HepG2 (cell line): Measurements from ENCODE around the gene MYL6B. TPM values are rescaled to one million over a fixed set of nuclear protein-coding genes. Genes with fewer than 3 reads are reported as not detected.

ENCODE experiments used
- EED ChIP-seq: sonication (generic); formaldehyde crosslinking; IDR thresholded peaks from 2 replicates; pipeline ENCODE4 v1.5.0; 2020; ENCODE audit warnings: mild to moderate bottlenecking, missing genetic modification reagents
- HCFC1 ChIP-seq: fragments of 150-350 bp; IDR thresholded peaks from 2 replicates; pipeline ENCODE4 v1.6.1; 2014; ENCODE audit warnings: low read depth, low read length
- HOXA5 ChIP-seq: sonication (generic); formaldehyde crosslinking; IDR thresholded peaks from 2 replicates; pipeline ENCODE4 v1.4.0; 2020; ENCODE audit warnings: missing genetic modification reagents
- KDM6A ChIP-seq: IDR thresholded peaks from 2 replicates; pipeline ENCODE4 v1.6.1; 2016; ENCODE audit warnings: low read depth
- MEIS2 ChIP-seq: sonication (generic); formaldehyde crosslinking; IDR thresholded peaks from 2 replicates; pipeline ENCODE4 v1.9.0; 2021; ENCODE audit warnings: mild to moderate bottlenecking, missing genetic modification reagents
- NFYC ChIP-seq: IDR thresholded peaks from 2 replicates; pipeline ENCODE4 v1.6.1; 2016; ENCODE audit warnings: missing genetic modification reagents, missing compliant biosample characterization
- TCF7L2 ChIP-seq: IDR thresholded peaks from 2 replicates; pipeline ENCODE4 v1.6.1; 2011; ENCODE audit warnings: mild to moderate bottlenecking, low read depth, low read length, moderate library complexity
- ZFX ChIP-seq: sonication (generic); formaldehyde crosslinking; IDR thresholded peaks from 2 replicates; pipeline ENCODE4 v1.4.0; 2020; ENCODE audit warnings: mild to moderate bottlenecking, low read depth, missing genetic modification reagents, moderate library complexity
- ZNF143 ChIP-seq: sonication (generic); formaldehyde crosslinking; IDR thresholded peaks from 2 replicates; pipeline ENCODE4 v1.4.0; 2020; ENCODE audit warnings: missing genetic modification reagents
- ZNF224 ChIP-seq: sonication (generic); formaldehyde crosslinking; IDR thresholded peaks from 2 replicates; pipeline ENCODE4 v1.5.0; 2020; ENCODE audit warnings: mild to moderate bottlenecking, missing genetic modification reagents
- ZNF235 ChIP-seq: sonication (generic); formaldehyde crosslinking; IDR thresholded peaks from 2 replicates; pipeline ENCODE4 v1.8.1; 2023; ENCODE audit warnings: mild to moderate bottlenecking, missing genetic modification reagents, borderline replicate concordance
- ZNF317 ChIP-seq: sonication (generic); formaldehyde crosslinking; IDR thresholded peaks from 2 replicates; pipeline ENCODE4 v1.5.0; 2020; ENCODE audit warnings: mild to moderate bottlenecking, missing genetic modification reagents
- ZNF44 ChIP-seq: sonication (generic); formaldehyde crosslinking; IDR thresholded peaks from 2 replicates; pipeline ENCODE4 v1.5.1; 2020; ENCODE audit warnings: mild to moderate bottlenecking, missing genetic modification reagents
- ZNF546 ChIP-seq: sonication (generic); formaldehyde crosslinking; conservative IDR thresholded peaks from 2 replicates; pipeline ENCODE4 v1.8.1; 2023; ENCODE audit warnings: mild to moderate bottlenecking, missing genetic modification reagents
- ZNF550 ChIP-seq: sonication (generic); formaldehyde crosslinking; IDR thresholded peaks from 2 replicates; pipeline ENCODE4 v1.4.0; 2020; ENCODE audit warnings: mild to moderate bottlenecking, missing genetic modification reagents, borderline replicate concordance
- ZSCAN25 ChIP-seq: sonication (generic); formaldehyde crosslinking; IDR thresholded peaks from 2 replicates; pipeline ENCODE4 v1.8.0; 2022; ENCODE audit warnings: mild to moderate bottlenecking, missing genetic modification reagents
- ZSCAN30 ChIP-seq: sonication (generic); formaldehyde crosslinking; IDR thresholded peaks from 2 replicates; pipeline ENCODE4 v1.5.0; 2020; ENCODE audit warnings: mild to moderate bottlenecking, missing genetic modification reagents
- polyA plus RNA-seq, 8 experiments: library from polyadenylated mRNA; depleted of rRNA in 3 of 8; stranded (reverse) in 7 of 8; unstranded in 1 of 8; fragments of >200 nt; fragmentation: Illumina TruSeq in 4 of 8; extraction: Trizol in 4 of 8; gene quantifications; 2 replicates each; pipeline versions ENCODE4 v1.2.1 to v1.2.3, GENCODE V29; 2011 to 2016; ENCODE audit warnings: low read depth in 4 of 8, missing spikeins in 1 of 8, mixed read lengths in 1 of 8; ENCODE audit not compliant: insufficient read depth in 1 of 8
- total RNA-seq, 5 experiments: library from RNA; depleted of rRNA; stranded (reverse); fragments of >200 nt; fragmentation: Illumina TruSeq; extraction: Trizol; gene quantifications; 2 replicates each; pipeline ENCODE4 v1.2.3, GENCODE V29; 2016; ENCODE audit warnings: low read depth in 1 of 5
- TF ChIP-seq, protein P1 (sequence below): IDR thresholded peaks from 2 replicates; pipeline ENCODE4 v1.6.1; 2016; ENCODE audit warnings: missing compliant biosample characterization, missing genetic modification reagents, borderline replicate concordance
- TF ChIP-seq, protein P2 (sequence below): sonication (generic); formaldehyde crosslinking; IDR thresholded peaks from 2 replicates; pipeline ENCODE4 v1.9.0; 2021; ENCODE audit warnings: missing genetic modification reagents, borderline replicate concordance
- TF ChIP-seq, protein P3 (sequence below): sonication (generic); formaldehyde crosslinking; IDR thresholded peaks from 2 replicates; pipeline ENCODE4 v1.4.0; 2020; ENCODE audit warnings: missing genetic modification reagents, low read depth, mild to moderate bottlenecking, borderline replicate concordance
- TF ChIP-seq, protein P4 (sequence below): IDR thresholded peaks from 2 replicates; pipeline ENCODE4 v1.6.1; 2016
- TF ChIP-seq, protein P5 (sequence below): sonication (generic); formaldehyde crosslinking; IDR thresholded peaks from 2 replicates; pipeline ENCODE4 v1.4.0; 2020; ENCODE audit warnings: missing genetic modification reagents

Gene MYL6B
- total and polyA plus RNA-seq, 2 of the 13 experiments (the other 11 are each of a cell fraction or from before 2014, with no cell fraction given), result 75.7 to 88.7 TPM

DNA sequence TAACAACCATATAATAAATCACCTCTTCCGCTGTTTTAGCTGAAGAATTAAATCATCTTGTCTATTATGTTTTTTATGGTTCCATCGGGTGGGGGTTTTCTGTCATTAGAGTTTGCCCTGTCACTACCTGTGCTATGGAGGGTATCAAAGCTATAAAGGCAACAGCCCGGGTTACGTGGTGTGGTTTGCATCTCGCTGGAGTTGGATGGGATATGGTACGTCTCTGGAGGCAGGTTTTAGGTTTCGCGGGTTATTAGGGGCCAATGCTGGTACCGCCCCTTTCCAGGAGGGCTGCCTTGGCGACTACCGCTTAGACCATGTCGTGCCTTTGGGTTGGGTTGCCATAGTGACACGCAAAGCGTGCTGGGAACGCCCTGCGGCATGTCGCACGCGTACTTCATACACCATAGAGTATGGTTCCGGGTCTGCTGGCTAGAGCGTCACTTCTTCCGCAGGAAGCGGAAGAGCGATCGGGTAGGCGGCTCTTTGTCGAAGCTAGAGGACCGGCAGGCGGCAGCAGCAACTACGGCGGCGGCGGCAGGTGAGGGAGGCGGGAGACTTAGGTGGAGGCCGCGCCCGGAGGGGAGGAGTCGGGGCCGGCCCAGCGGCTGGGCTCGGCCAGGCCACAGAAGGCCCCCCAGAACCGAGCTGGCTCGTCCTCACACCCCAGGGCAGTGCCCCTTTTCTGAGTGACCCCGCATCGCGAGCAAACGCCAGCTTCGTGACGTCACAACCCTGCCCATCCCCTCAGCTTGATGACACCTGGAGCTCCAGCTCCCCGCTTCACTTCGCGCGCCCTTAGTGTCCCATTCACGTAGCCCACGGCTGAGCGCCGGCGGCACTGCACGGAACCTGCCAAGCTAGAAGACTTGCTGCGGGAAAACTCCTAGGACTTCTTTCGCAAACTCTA, 34.4 kb upstream of the MYL6B start, which contains the start of gene ZC3H10 (continued):
- TF ChIP-seq, protein P1, sequence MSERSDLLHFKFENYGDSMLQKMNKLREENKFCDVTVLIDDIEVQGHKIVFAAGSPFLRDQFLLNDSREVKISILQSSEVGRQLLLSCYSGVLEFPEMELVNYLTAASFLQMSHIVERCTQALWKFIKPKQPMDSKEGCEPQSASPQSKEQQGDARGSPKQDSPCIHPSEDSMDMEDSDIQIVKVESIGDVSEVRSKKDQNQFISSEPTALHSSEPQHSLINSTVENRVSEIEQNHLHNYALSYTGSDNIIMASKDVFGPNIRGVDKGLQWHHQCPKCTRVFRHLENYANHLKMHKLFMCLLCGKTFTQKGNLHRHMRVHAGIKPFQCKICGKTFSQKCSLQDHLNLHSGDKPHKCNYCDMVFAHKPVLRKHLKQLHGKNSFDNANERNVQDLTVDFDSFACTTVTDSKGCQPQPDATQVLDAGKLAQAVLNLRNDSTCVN (CRISPR knock-in tag), result 0 out of 2 replicates have a peak, but pooled peaks have one; percentile 67
- TF ChIP-seq, protein P2, sequence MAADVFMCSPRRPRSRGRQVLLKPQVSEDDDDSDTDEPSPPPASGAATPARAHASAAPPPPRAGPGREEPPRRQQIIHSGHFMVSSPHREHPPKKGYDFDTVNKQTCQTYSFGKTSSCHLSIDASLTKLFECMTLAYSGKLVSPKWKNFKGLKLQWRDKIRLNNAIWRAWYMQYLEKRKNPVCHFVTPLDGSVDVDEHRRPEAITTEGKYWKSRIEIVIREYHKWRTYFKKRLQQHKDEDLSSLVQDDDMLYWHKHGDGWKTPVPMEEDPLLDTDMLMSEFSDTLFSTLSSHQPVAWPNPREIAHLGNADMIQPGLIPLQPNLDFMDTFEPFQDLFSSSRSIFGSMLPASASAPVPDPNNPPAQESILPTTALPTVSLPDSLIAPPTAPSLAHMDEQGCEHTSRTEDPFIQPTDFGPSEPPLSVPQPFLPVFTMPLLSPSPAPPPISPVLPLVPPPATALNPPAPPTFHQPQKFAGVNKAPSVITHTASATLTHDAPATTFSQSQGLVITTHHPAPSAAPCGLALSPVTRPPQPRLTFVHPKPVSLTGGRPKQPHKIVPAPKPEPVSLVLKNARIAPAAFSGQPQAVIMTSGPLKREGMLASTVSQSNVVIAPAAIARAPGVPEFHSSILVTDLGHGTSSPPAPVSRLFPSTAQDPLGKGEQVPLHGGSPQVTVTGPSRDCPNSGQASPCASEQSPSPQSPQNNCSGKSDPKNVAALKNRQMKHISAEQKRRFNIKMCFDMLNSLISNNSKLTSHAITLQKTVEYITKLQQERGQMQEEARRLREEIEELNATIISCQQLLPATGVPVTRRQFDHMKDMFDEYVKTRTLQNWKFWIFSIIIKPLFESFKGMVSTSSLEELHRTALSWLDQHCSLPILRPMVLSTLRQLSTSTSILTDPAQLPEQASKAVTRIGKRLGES (CRISPR knock-in tag), result 0 out of 2 replicates have a peak, but pooled peaks have one; percentile 14
- TF ChIP-seq ZSCAN30 (CRISPR knock-in tag) (no peak), ZNF224 (peak; percentile 71; the same call in 1 of the 2 replicates), TCF7L2 (no peak), ZNF235 (CRISPR knock-in tag) (no peak), HCFC1 (peak; percentile 79), ZNF44 (CRISPR knock-in tag) (no peak), ZNF550 (CRISPR knock-in tag) (no peak), MEIS2 (peak; percentile 82), NFYC (peak; percentile 56), EED (CRISPR knock-in tag) (no peak; the same call in 1 of the 2 replicates), ZSCAN25 (CRISPR knock-in tag) (no peak), ZNF546 (CRISPR knock-in tag) (no peak), ZNF317 (CRISPR knock-in tag) (0 out of 2 replicates have a peak, but pooled peaks have one; percentile 48), HOXA5 (peak; percentile 57; the same call in 1 of the 2 replicates), ZFX (CRISPR knock-in tag) (peak; percentile 89), ZNF143 (CRISPR knock-in tag) (peak; percentile 91), KDM6A (CRISPR knock-in tag) (no peak)
- TF ChIP-seq, protein P3, sequence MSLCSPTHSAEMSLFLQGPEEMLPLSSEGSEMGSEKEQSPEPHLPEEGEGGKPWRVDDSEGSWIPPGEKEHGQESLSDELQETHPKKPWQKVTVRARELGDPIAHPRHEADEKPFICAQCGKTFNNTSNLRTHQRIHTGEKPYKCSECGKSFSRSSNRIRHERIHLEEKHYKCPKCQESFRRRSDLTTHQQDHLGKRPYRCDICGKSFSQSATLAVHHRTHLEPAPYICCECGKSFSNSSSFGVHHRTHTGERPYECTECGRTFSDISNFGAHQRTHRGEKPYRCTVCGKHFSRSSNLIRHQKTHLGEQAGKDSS (CRISPR knock-in tag), result peak; percentile 67; the same call in 1 of the 2 replicates
- TF ChIP-seq, protein P4, sequence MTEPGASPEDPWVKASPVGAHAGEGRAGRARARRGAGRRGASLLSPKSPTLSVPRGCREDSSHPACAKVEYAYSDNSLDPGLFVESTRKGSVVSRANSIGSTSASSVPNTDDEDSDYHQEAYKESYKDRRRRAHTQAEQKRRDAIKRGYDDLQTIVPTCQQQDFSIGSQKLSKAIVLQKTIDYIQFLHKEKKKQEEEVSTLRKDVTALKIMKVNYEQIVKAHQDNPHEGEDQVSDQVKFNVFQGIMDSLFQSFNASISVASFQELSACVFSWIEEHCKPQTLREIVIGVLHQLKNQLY, result peak; percentile 73; the same call in 1 of the 2 replicates
- TF ChIP-seq, protein P5, sequence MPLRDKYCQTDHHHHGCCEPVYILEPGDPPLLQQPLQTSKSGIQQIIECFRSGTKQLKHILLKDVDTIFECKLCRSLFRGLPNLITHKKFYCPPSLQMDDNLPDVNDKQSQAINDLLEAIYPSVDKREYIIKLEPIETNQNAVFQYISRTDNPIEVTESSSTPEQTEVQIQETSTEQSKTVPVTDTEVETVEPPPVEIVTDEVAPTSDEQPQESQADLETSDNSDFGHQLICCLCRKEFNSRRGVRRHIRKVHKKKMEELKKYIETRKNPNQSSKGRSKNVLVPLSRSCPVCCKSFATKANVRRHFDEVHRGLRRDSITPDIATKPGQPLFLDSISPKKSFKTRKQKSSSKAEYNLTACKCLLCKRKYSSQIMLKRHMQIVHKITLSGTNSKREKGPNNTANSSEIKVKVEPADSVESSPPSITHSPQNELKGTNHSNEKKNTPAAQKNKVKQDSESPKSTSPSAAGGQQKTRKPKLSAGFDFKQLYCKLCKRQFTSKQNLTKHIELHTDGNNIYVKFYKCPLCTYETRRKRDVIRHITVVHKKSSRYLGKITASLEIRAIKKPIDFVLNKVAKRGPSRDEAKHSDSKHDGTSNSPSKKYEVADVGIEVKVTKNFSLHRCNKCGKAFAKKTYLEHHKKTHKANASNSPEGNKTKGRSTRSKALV (CRISPR knock-in tag), result no peak
